Skeletal muscle tissue (tissue), 4 donors: ENCODE results near the gene NMNAT2. TPM values are rescaled to one million over a fixed set of nuclear protein-coding genes. Genes with fewer than 3 reads are reported as not detected.

Source experiments
- H3K27ac ChIP-seq: one replicate; pipeline ENCODE4 v1.7.0; 2013; ENCODE audit warnings: mild to moderate bottlenecking, low read depth, low read length, inconsistent platforms
- H3K27me3 ChIP-seq, 3 donors: one replicate each; pipeline ENCODE4 v1.7.0; 2013; ENCODE audit warnings: low read length in 3 of 3; ENCODE audit not compliant: control insufficient read depth in 3 of 3, insufficient read depth in 3 of 3
- H3K36me3 ChIP-seq, 3 donors: one replicate each; pipeline ENCODE4 v1.7.0; 2013; ENCODE audit warnings: low read length in 3 of 3; ENCODE audit not compliant: control insufficient read depth in 3 of 3, insufficient read depth in 3 of 3
- H3K4me1 ChIP-seq, 3 donors: one replicate each; pipeline ENCODE4 v1.7.0; 2013; ENCODE audit warnings: low read length in 3 of 3, mild to moderate bottlenecking in 3 of 3; ENCODE audit not compliant: control insufficient read depth in 3 of 3, insufficient read depth in 3 of 3
- H3K4me3 ChIP-seq, 3 donors: one replicate each; pipeline ENCODE4 v1.7.0; 2013; ENCODE audit warnings: low read length in 3 of 3
- H3K9ac ChIP-seq, 3 donors: one replicate each; pipeline ENCODE4 v1.7.0; 2013; ENCODE audit warnings: low read length in 3 of 3, mild to moderate bottlenecking in 3 of 3, moderate library complexity in 2 of 3, low read depth in 1 of 3
- H3K9me3 ChIP-seq, 3 donors: one replicate each; pipeline ENCODE4 v1.7.0; 2013; ENCODE audit warnings: low read length in 3 of 3; ENCODE audit not compliant: control insufficient read depth in 3 of 3
- total RNA-seq: library from RNA; depleted of rRNA; stranded (reverse); fragments of >200 nt; gene quantifications from one replicate; pipeline ENCODE4 v1.2.3, GENCODE V29; 2014
- donor health status: Osteomylitis.

Gene NMNAT2
- total RNA-seq, 1 donor from 2014 or later: 0.52 TPM

DNA sequence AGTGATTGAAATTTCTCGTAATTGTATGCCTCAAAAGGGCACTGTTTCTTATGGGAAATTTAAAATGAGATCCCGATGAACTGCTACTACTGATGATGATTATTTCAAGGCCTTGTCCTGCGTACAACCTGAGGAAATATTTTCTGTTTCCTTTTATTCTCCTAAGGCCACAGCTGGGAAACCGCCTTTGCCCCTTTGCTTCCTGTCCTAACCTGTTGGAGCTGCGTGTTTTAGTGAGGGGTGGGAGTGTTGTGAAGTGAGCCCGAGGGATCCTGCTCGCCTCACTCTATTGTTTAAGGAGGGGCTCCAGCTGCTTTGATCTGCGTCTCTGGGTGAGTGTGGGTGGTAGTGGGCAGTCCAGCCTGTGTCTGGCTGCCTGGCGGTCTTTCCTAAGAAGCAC is 217.7 kb downstream of the NMNAT2 start:
- Histone ChIP-seq H3K27me3 (no peaks in the 10 kb centered on the region), H3K36me3 (no peaks in the 10 kb centered on the region), H3K27ac (no peak overlapping the region), H3K9ac (no peak overlapping the region), H3K4me1 (peaks cover 0 to 5% (median 4%) of the 10 kb centered on the region in 3 donors), H3K4me3 (no peak overlapping the region), H3K9me3 (no peaks in the 10 kb centered on the region)

DNA sequence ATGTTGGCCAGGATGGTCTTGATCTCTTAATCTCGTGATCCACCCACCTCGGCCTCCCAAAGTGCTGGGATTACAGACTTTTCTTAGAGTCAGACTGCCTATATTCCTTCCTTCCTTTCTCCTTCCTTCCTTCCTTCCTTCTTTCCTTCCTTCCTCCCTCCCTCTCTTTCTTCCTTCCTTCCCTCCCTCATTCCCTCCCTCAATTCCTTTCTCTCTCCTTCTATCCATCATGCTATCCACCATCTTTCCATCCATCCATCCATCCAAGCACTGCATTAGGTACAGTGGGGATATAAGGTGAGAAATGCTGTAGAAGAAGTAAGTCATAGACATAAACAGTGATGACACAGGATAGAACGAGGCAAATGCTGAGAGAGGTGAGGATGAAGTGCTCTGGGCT is 218.9 kb downstream of the NMNAT2 start:
- no peaks in the 10 kb centered on the region for H3K9me3 ChIP-seq
- no peak overlapping the region for H3K9ac ChIP-seq
- no peaks in the 10 kb centered on the region for H3K4me1 ChIP-seq
- no peaks in the 10 kb centered on the region for H3K36me3 ChIP-seq
- no peak overlapping the region for H3K4me3 ChIP-seq
- no peaks in the 10 kb centered on the region for H3K27me3 ChIP-seq
- H3K27ac ChIP-seq: no peak overlapping the region

DNA sequence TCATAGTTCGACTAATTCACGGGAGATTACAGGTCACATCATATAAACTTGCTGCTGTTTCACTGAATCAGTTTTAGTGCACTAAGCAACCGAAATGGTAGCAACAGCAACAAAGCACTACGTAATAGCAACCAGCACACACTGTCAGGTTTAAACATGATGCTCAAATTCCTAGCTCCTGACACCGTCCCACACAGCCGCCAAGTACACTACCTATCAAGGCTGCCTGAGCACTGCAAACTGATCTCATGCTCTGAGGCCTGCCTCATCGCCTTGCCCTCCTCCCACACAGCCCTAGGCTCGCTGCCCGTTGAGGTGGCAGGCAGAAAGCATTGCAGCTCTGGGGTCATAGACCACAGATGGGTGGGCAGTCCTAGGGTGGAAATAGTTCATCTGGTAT is 219.7 kb downstream of the NMNAT2 start:
- Histone ChIP-seq H3K9me3 (no peaks in the 10 kb centered on the region), H3K4me3 (no peak overlapping the region), H3K27ac (no peak overlapping the region), H3K9ac (no peak overlapping the region), H3K4me1 (no peaks in the 10 kb centered on the region), H3K27me3 (no peaks in the 10 kb centered on the region), H3K36me3 (no peaks in the 10 kb centered on the region)

Other genes starting within 250 kb of the NMNAT2 start
- 0.52 TPM for gene LAMC2, start 232.1 kb downstream of the NMNAT2 start, total RNA-seq
- gene SMG7, start 54.1 kb upstream of the NMNAT2 start, total RNA-seq: 9.4 TPM
- gene NCF2, start 172.1 kb upstream of the NMNAT2 start, total RNA-seq: 8.9 TPM
- gene ARPC5, start 217.4 kb upstream of the NMNAT2 start, total RNA-seq: 26.1 TPM
- not detected for gene APOBEC4, start 234.9 kb upstream of the NMNAT2 start, total RNA-seq